GM23338 (cell line): ENCODE results near the gene SLC2A13. TPM values are rescaled to one million over a fixed set of nuclear protein-coding genes. Genes with fewer than 3 reads are reported as not detected.

Experiments used
- ATAC-seq: fragments of 200-7000 bp; cut with Tn5 transposase; 3 replicates; pipeline ENCODE4 v1.9.1; 2020
- DNase-seq: peaks from one replicate; pipeline ENCODE4 v3.0.0-alpha.2; 2015; ENCODE audit warnings: low spot score
- H2AFZ ChIP-seq: fragments of 200-600 bp; sonication (generic); 2 replicates; pipeline ENCODE4 v1.8.0; 2016; ENCODE audit warnings: antibody characterized with exemption, mild to moderate bottlenecking, moderate library complexity
- H3F3A ChIP-seq: fragments of 200-600 bp; sonication (generic); replicated peaks from 2 replicates; pipeline ENCODE4 v1.8.0; 2017; ENCODE audit warnings: antibody characterized with exemption, mixed run types, low read depth
- H3K27ac ChIP-seq: fragments of 200-600 bp; sonication (generic); 2 replicates; pipeline ENCODE4 v1.6.1; 2016; ENCODE audit warnings: low read depth
- H3K27me3 ChIP-seq: fragments of 200-600 bp; sonication (generic); 2 replicates; pipeline ENCODE4 v1.8.0; 2016; ENCODE audit warnings: mild to moderate bottlenecking, mixed run types, moderate library complexity; ENCODE audit not compliant: insufficient read depth
- H3K36me3 ChIP-seq: fragments of 200-600 bp; sonication (generic); 2 replicates; pipeline ENCODE4 v1.8.0; 2016; ENCODE audit warnings: mild to moderate bottlenecking; ENCODE audit not compliant: insufficient read depth
- H3K4me1 ChIP-seq: fragments of 200-600 bp; sonication (generic); 2 replicates; pipeline ENCODE4 v1.8.0; 2016; ENCODE audit warnings: mild to moderate bottlenecking, moderate library complexity; ENCODE audit not compliant: insufficient read depth
- H3K4me2 ChIP-seq: fragments of 200-600 bp; sonication (generic); 2 replicates; pipeline ENCODE4 v1.7.1; 2017; ENCODE audit warnings: mixed run types
- H3K4me3 ChIP-seq: fragments of 200-600 bp; sonication (generic); 2 replicates; pipeline ENCODE4 v1.6.1; 2016; ENCODE audit warnings: mixed run types
- H3K79me2 ChIP-seq: fragments of 200-600 bp; sonication (generic); replicated peaks from 2 replicates; pipeline ENCODE4 v1.8.0; 2017; ENCODE audit warnings: mild to moderate bottlenecking; ENCODE audit not compliant: insufficient read depth
- H3K9me2 ChIP-seq: fragments of 200-600 bp; sonication (generic); 2 replicates; pipeline ENCODE4 v1.8.0; 2017; ENCODE audit not compliant: insufficient read depth
- H4K20me1 ChIP-seq: fragments of 200-600 bp; sonication (generic); replicated peaks from 2 replicates; pipeline ENCODE4 v1.8.0; 2017; ENCODE audit warnings: mild to moderate bottlenecking; ENCODE audit not compliant: insufficient read depth
- H3K27ac Mint-ChIP-seq: 2 replicates; pipeline ENCODE4 v1.8.0; 2020; ENCODE audit warnings: inconsistent platforms, mild to moderate bottlenecking, moderate library complexity, mixed read lengths
- H3K27me3 Mint-ChIP-seq: 3 replicates; pipeline ENCODE4 v1.8.0; 2022; ENCODE audit warnings: low read depth, mild to moderate bottlenecking, moderate library complexity, mixed read lengths, inconsistent platforms; ENCODE audit not compliant: insufficient read depth, poor library complexity
- H3K36me3 Mint-ChIP-seq: 3 replicates; pipeline ENCODE4 v1.8.0; 2021; ENCODE audit warnings: low read depth, mild to moderate bottlenecking, inconsistent platforms, moderate library complexity, mixed read lengths
- H3K4me1 Mint-ChIP-seq: 3 replicates; pipeline ENCODE4 v1.8.0; 2020; ENCODE audit warnings: mild to moderate bottlenecking, inconsistent platforms, mixed read lengths
- H3K4me3 Mint-ChIP-seq: 3 replicates; pipeline ENCODE4 v1.8.0; 2021; ENCODE audit warnings: moderate library complexity, mild to moderate bottlenecking, inconsistent platforms, mixed read lengths
- H3K9me3 Mint-ChIP-seq: 3 replicates; pipeline ENCODE4 v1.8.0; 2020; ENCODE audit warnings: moderate library complexity, mild to moderate bottlenecking, inconsistent platforms, mixed read lengths
- CREB1 ChIP-seq: fragments of 250-450 bp; sonication (Bioruptor Pico); IDR thresholded peaks from 2 replicates; pipeline ENCODE4 v1.5.0; 2020; ENCODE audit warnings: low read depth, mild to moderate bottlenecking, moderate library complexity
- EZH2 ChIP-seq: fragments of 200-600 bp; sonication (generic); IDR thresholded peaks from one replicate; pipeline ENCODE4 v1.8.0; 2017; ENCODE audit warnings: antibody characterized with exemption, mild to moderate bottlenecking, low read depth; ENCODE audit not compliant: unreplicated experiment
- EZH2phosphoT487 ChIP-seq: fragments of 200-600 bp; sonication (generic); IDR thresholded peaks from one replicate; pipeline ENCODE4 v1.8.1; 2018; ENCODE audit warnings: antibody characterized with exemption; ENCODE audit not compliant: unreplicated experiment
- JUNB ChIP-seq: IDR thresholded peaks from one replicate; pipeline ENCODE4 v1.6.1; 2016; ENCODE audit warnings: antibody characterized with exemption; ENCODE audit not compliant: unreplicated experiment
- NANOG ChIP-seq: IDR thresholded peaks from 2 replicates; pipeline ENCODE4 v1.6.1; 2016; ENCODE audit warnings: antibody characterized with exemption, borderline replicate concordance
- STAT1 ChIP-seq: IDR thresholded peaks from one replicate; pipeline ENCODE4 v1.6.1; 2016; ENCODE audit warnings: antibody characterized with exemption; ENCODE audit not compliant: unreplicated experiment
- ZNF331 ChIP-seq: fragments of 250-450 bp; sonication (Bioruptor Pico); IDR thresholded peaks from 2 replicates; pipeline ENCODE4 v1.5.0; 2020; ENCODE audit warnings: low read depth, mild to moderate bottlenecking, moderate library complexity
- ZNF462 ChIP-seq: fragments of 250-450 bp; sonication (Bioruptor Pico); IDR thresholded peaks from 2 replicates; pipeline ENCODE4 v1.5.0; 2020; ENCODE audit warnings: mild to moderate bottlenecking, moderate library complexity
- polyA plus RNA-seq: library from polyadenylated mRNA; unstranded; fragments of >200 nt; fragmentation: Nextera tagmentation; extraction: Ambion mirVana; gene quantifications from 2 replicates; pipeline ENCODE4 v1.2.1, GENCODE V29; 2016
- total RNA-seq: library from RNA; depleted of rRNA; stranded (reverse); fragments of >200 nt; shearing (Covaris generic); gene quantifications from 2 replicates; pipeline ENCODE4 v1.2.3, GENCODE V29; 2014
- TF ChIP-seq, protein P1 (sequence below): IDR thresholded peaks from one replicate; pipeline ENCODE4 v1.6.1; 2018; ENCODE audit warnings: antibody characterized with exemption; ENCODE audit not compliant: unreplicated experiment

The SLC2A13 gene
- total and polyA plus RNA-seq, 2 experiments from 2014 or later: 6.8 to 22.7 TPM

DNA sequence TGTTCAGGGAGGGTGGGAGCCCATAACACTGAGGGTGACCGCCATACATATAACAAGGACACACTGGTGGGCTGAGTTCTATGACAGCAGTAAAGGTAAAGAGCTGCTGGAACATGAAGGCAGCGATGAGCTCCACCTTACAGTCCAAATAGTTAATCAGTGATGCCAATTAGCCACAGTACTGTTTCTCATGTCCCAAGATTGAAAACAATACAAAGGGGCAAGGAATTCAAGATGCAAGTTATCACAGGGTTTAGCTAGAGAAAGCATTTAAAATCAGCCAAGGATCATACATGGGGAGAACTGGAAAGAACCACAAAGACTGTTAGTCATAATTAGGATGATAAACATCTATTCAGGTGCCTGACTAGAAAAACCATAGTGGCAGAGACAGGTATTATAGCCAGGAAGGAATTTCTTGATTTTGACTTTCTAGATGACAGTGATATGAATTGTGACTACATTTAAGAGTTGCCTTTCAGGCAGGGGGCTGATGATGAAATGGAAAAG lies 221.2 kb downstream of the SLC2A13 start (continued):
- no peak for TF ChIP-seq STAT1

GRCh38 chr12:39883411-39883810 lies 222.5 kb downstream of the SLC2A13 start:
- no peak overlapping the region for H3K27ac ChIP-seq
- H3K4me3 Mint-ChIP-seq: no peak overlapping the region
- H2AFZ ChIP-seq: no peak overlapping the region
- DNase-seq (no peak), ATAC-seq (no peak)
- no peak overlapping the region for H3K4me3 ChIP-seq
- peaks cover 6% of the 10 kb centered on the region; the same call in 1 of the 2 replicates for H3K36me3 ChIP-seq
- H3K36me3 Mint-ChIP-seq: peaks cover 24% of the 10 kb centered on the region
- no peaks in the 10 kb centered on the region for H4K20me1 ChIP-seq
- peaks cover 22% of the 10 kb centered on the region for H3K9me3 Mint-ChIP-seq
- H3K27me3 Mint-ChIP-seq: no peaks in the 10 kb centered on the region
- peaks cover 20% of the 10 kb centered on the region for H3K4me1 Mint-ChIP-seq
- H3F3A ChIP-seq: no peaks in the 10 kb centered on the region
- H3K4me2 ChIP-seq: no peak overlapping the region
- H3K9me2 ChIP-seq: peaks cover 9% of the 10 kb centered on the region; the same call in 1 of the 2 replicates
- no peak for TF ChIP-seq STAT1
- TF ChIP-seq ZNF331 (CRISPR knock-in tag): no peak
- TF ChIP-seq NANOG: no peak
- TF ChIP-seq ZNF462 (CRISPR knock-in tag): no peak
- TF ChIP-seq, protein P1, sequence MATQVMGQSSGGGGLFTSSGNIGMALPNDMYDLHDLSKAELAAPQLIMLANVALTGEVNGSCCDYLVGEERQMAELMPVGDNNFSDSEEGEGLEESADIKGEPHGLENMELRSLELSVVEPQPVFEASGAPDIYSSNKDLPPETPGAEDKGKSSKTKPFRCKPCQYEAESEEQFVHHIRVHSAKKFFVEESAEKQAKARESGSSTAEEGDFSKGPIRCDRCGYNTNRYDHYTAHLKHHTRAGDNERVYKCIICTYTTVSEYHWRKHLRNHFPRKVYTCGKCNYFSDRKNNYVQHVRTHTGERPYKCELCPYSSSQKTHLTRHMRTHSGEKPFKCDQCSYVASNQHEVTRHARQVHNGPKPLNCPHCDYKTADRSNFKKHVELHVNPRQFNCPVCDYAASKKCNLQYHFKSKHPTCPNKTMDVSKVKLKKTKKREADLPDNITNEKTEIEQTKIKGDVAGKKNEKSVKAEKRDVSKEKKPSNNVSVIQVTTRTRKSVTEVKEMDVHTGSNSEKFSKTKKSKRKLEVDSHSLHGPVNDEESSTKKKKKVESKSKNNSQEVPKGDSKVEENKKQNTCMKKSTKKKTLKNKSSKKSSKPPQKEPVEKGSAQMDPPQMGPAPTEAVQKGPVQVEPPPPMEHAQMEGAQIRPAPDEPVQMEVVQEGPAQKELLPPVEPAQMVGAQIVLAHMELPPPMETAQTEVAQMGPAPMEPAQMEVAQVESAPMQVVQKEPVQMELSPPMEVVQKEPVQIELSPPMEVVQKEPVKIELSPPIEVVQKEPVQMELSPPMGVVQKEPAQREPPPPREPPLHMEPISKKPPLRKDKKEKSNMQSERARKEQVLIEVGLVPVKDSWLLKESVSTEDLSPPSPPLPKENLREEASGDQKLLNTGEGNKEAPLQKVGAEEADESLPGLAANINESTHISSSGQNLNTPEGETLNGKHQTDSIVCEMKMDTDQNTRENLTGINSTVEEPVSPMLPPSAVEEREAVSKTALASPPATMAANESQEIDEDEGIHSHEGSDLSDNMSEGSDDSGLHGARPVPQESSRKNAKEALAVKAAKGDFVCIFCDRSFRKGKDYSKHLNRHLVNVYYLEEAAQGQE: no peak
- no peak for TF ChIP-seq EZH2phosphoT487
- no peak for TF ChIP-seq JUNB
- no peak for TF ChIP-seq EZH2
- no peak for TF ChIP-seq CREB1 (CRISPR knock-in tag)
- H3K4me1 ChIP-seq: peaks cover 22% of the 10 kb centered on the region
- H3K79me2 ChIP-seq: no peaks in the 10 kb centered on the region
- no peaks in the 10 kb centered on the region for H3K27me3 ChIP-seq
- H3K27ac Mint-ChIP-seq: no peak overlapping the region
